ENCODE data around the gene NLRP1. TPM values are rescaled to one million over a fixed set of nuclear protein-coding genes. Genes with fewer than 3 reads are reported as not detected.
A peak's percentile ranks its signal among the peaks of the same experiment; 100 is the strongest.

Gene NLRP1
- total RNA-seq, 2 experiments from 2014 or later = 18.7 to 24.6 TPM

DNA sequence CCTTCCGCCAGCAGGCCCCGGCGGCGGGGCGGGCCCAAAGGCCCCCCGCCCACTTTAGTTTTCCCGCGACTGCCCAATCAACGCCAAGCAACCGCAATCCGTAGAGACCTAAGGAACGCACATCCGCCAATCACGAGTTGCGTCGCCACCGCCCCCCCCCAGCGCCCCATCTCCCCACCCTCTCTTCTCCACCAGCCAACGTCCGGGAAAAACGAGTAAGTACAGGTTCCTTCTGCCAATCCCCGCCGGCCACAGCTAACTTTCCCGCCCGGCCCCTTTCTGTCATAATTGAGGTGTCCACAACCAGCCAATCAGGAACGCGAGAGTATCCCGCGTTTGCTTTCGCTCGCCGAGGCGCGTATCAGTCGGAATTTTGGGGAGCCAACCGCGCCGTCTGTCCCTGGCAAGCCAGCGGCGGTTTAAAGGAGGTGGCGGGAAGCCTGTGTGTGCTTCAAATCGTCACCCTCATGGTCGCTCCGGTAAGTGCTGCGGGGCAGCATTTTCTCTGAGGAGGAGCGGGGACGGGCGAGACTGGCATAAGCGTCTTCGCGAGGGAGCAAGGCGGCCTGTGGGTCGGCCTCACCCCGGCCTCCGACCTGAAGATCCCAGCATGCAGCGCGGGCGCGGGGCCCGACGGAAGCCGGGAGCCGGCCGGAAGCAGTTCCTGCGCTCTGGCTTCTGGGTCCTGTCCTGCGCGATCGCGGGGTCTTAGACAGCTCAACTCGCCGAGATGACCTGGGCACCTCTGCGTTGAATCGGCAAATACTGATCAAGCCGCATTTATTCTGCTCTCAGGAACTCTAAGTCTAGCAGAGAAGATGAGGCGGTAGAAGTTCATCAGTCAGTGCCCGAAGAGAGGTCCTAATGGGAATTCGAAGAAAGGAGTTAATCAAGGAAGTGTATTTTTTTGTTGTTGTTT, 97.8 kb downstream of the NLRP1 start, which contains the start of gene MIS12:
TSS of gene MIS12 (plus strand) at position 361 of the 919 bp plus-strand sequence. CDS start 2,297 bp downstream, outside the sequence.
- Histone ChIP-seq H3K9me2 (ENCODE audit: insufficient read depth, low read length) (no peaks in the 10 kb centered on the region), H3K4me3 (ENCODE audit: low read depth, low read length, poor library complexity, severe bottlenecking) (peak within 1 kb of the TSS; percentile 85), H3K4me2 (ENCODE audit: low read length) (peak within 1 kb of the TSS; percentile 73), H3K4me1 (ENCODE audit: insufficient read depth, low read length, poor library complexity, severe bottlenecking) (peaks cover 28% of the 10 kb centered on the region), H3K9me3 (ENCODE audit: low read length) (no peaks in the 10 kb centered on the region), H3K79me2 (ENCODE audit: insufficient read depth, low read depth, low read length) (peaks cover 71% of the 10 kb centered on the region), H4K20me1 (ENCODE audit: insufficient read depth, low read length) (peaks cover 14% of the 10 kb centered on the region), H3K36me3 (ENCODE audit: insufficient read depth, low read length) (peaks cover 71% of the 10 kb centered on the region), H3K27ac (ENCODE audit: low read depth, low read length, poor library complexity, severe bottlenecking) (peak within 1 kb of the TSS; percentile 89), H2AFZ (ENCODE audit: low read length) (peak within 1 kb of the TSS; percentile 57; the same call in 1 of the 2 replicates)
- BruUV-seq (replicated peaks) = no TSS peak
- TF ChIP-seq, protein P1, sequence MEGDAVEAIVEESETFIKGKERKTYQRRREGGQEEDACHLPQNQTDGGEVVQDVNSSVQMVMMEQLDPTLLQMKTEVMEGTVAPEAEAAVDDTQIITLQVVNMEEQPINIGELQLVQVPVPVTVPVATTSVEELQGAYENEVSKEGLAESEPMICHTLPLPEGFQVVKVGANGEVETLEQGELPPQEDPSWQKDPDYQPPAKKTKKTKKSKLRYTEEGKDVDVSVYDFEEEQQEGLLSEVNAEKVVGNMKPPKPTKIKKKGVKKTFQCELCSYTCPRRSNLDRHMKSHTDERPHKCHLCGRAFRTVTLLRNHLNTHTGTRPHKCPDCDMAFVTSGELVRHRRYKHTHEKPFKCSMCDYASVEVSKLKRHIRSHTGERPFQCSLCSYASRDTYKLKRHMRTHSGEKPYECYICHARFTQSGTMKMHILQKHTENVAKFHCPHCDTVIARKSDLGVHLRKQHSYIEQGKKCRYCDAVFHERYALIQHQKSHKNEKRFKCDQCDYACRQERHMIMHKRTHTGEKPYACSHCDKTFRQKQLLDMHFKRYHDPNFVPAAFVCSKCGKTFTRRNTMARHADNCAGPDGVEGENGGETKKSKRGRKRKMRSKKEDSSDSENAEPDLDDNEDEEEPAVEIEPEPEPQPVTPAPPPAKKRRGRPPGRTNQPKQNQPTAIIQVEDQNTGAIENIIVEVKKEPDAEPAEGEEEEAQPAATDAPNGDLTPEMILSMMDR (conservative IDR thresholded peaks at IDR 0.05; ENCODE audit: low read length) = no peak
- no peak for TF ChIP-seq EZH2phosphoT487 (IDR thresholded peaks at IDR 0.05; ENCODE audit: borderline replicate concordance, low read depth, low read length)
- peak; percentile 99 for DNase-seq (ENCODE audit: low spot score)
- POLR2A ChIA-PET = interaction anchor here (0.5 to 1.1 kb wide), 4 partner anchors 13 to 18 kb away, joined by 3 to 7 read pairs (median 3); partner anchors contain the start of gene DHX33
- CTCF ChIA-PET (ENCODE audit: unreplicated experiment) = interaction anchor here (1.0 kb wide), 1 partner anchor 47 kb away, joined by 3 read pairs; the partner anchor contains the start of gene C1QBP
- intact Hi-C loops (cut with micrococcal nuclease; ENCODE audit: unreplicated experiment) = loop anchor here (1.0 to 5.0 kb wide), 3 partner anchors 17 to 96 kb away; partner anchors contain the start of genes NLRP1 and NUP88

DNA sequence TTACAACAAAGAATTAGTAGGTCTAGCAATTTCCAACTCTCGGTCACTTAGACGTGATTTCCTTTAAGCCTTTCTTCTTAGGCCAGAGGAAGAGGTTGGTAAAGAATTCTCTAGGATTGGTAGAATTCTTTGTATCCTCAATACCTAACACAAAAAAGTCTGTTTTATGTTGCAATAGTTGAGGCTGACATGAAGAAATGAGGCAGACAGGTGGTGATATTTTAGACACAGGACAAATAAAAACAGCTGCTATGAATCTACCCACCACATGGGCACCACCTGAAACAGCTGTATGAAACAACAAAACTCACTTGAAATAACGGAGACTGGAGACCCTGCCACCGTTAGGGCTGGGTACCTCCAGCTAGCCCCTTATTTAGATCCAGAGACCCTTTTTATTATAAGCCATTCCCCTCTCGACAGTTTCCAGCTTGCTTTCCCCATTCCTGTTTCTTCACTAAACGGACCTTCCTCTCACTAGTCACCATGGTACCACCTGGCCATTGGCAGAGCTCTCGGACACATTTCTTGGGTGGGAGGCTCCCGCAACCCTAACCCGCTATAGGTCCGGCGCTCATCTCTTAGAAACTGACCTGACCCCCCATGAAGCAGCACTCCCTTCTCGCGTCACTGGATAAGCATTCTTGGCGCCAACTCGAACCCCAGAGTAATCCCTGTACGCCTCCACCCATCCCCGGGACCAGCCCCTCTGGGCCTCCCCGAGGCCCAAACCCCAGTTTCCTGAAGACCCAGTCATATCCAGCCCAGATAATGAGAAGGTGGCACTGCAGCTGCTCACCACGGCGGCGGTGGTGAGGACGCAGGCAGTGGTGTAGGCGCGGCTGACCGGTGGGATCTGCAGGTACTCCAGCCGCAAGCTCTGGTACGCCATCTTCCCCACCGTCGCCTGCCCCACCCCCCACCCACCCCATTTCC, 98.8 kb downstream of the NLRP1 start, which contains the start of gene DERL2:
TSS of gene DERL2 (minus strand) at position 909 of the 936 bp plus-strand sequence. CDS start at position 892, 17 bp downstream.
- Histone ChIP-seq H4K20me1 (ENCODE audit: insufficient read depth, low read length) (peaks cover 14% of the 10 kb centered on the region), H2AFZ (ENCODE audit: low read length) (peak within 1 kb of the TSS; percentile 57; the same call in 1 of the 2 replicates), H3K4me2 (ENCODE audit: low read length) (peak within 1 kb of the TSS; percentile 73), H3K79me2 (ENCODE audit: insufficient read depth, low read depth, low read length) (peaks cover 71% of the 10 kb centered on the region), H3K4me3 (ENCODE audit: low read depth, low read length, poor library complexity, severe bottlenecking) (peak within 1 kb of the TSS; percentile 85), H3K9me2 (ENCODE audit: insufficient read depth, low read length) (no peaks in the 10 kb centered on the region), H3K9me3 (ENCODE audit: low read length) (no peaks in the 10 kb centered on the region), H3K4me1 (ENCODE audit: insufficient read depth, low read length, poor library complexity, severe bottlenecking) (peaks cover 28% of the 10 kb centered on the region), H3K36me3 (ENCODE audit: insufficient read depth, low read length) (peaks cover 72% of the 10 kb centered on the region), H3K27ac (ENCODE audit: low read depth, low read length, poor library complexity, severe bottlenecking) (peak within 1 kb of the TSS; percentile 89)
- no peak for TF ChIP-seq EZH2phosphoT487 (IDR thresholded peaks at IDR 0.05; ENCODE audit: borderline replicate concordance, low read depth, low read length)
- TF ChIP-seq, protein P1 (conservative IDR thresholded peaks at IDR 0.05; ENCODE audit: low read length) = no peak
- BruUV-seq (replicated peaks) = TSS peak; percentile 59
- DNase-seq (ENCODE audit: low spot score) = peak; percentile 41
- ChIA-PET CTCF (ENCODE audit: unreplicated experiment) (interaction anchor here (1.0 to 1.3 kb wide), 2 partner anchors 19 to 46 kb away, joined by 3 to 4 read pairs; partner anchors contain the start of gene C1QBP), POLR2A (interaction anchor here (0.5 to 1.3 kb wide), 5 partner anchors 12 to 17 kb away, joined by 3 to 7 read pairs (median 4); partner anchors contain the start of gene DHX33)
- intact Hi-C loops (cut with micrococcal nuclease; ENCODE audit: unreplicated experiment) = loop anchor here (1.0 to 5.0 kb wide), 3 partner anchors 16 to 97 kb away; partner anchors contain the start of genes NLRP1 and NUP88

All from OCI-LY7 (cell line).